ENCODE results near the gene PIGC. TPM values are rescaled to one million over a fixed set of nuclear protein-coding genes. Genes with fewer than 3 reads are reported as not detected.

PIGC gene
- total RNA-seq, 4 donors from 2014 or later, result 23.3 to 26.3 (median 25.8) TPM

- H3K4me1 ChIP-seq, result no peaks in the 10 kb centered on the region
- no peaks in the 10 kb centered on the region for H3K36me3 ChIP-seq
- no peak for ATAC-seq
- H3K9me3 ChIP-seq, result no peaks in the 10 kb centered on the region
- H3K27ac ChIP-seq, result no peak overlapping the region
- H3K4me3 ChIP-seq, result no peak overlapping the region
- no peak for TF ChIP-seq POLR2AphosphoS5 (IDR thresholded peaks at IDR 0.05)
- no peak for TF ChIP-seq POLR2A (IDR thresholded peaks at IDR 0.05)
- no peak for TF ChIP-seq EP300 (IDR thresholded peaks at IDR 0.05)
- TF ChIP-seq, protein P1, sequence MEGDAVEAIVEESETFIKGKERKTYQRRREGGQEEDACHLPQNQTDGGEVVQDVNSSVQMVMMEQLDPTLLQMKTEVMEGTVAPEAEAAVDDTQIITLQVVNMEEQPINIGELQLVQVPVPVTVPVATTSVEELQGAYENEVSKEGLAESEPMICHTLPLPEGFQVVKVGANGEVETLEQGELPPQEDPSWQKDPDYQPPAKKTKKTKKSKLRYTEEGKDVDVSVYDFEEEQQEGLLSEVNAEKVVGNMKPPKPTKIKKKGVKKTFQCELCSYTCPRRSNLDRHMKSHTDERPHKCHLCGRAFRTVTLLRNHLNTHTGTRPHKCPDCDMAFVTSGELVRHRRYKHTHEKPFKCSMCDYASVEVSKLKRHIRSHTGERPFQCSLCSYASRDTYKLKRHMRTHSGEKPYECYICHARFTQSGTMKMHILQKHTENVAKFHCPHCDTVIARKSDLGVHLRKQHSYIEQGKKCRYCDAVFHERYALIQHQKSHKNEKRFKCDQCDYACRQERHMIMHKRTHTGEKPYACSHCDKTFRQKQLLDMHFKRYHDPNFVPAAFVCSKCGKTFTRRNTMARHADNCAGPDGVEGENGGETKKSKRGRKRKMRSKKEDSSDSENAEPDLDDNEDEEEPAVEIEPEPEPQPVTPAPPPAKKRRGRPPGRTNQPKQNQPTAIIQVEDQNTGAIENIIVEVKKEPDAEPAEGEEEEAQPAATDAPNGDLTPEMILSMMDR (IDR thresholded peaks at IDR 0.05), result no peak
- no peaks in the 10 kb centered on the region for H3K27me3 ChIP-seq
- 50 to 83% methylated on average over 1 of the region's 1 CpG for WGBS, 2 donors (ENCODE audit: low coverage in 1 of 2)
Measured at GRCh38 chr1:172460887-172461315, 17.0 kb upstream of the PIGC start.

DNA sequence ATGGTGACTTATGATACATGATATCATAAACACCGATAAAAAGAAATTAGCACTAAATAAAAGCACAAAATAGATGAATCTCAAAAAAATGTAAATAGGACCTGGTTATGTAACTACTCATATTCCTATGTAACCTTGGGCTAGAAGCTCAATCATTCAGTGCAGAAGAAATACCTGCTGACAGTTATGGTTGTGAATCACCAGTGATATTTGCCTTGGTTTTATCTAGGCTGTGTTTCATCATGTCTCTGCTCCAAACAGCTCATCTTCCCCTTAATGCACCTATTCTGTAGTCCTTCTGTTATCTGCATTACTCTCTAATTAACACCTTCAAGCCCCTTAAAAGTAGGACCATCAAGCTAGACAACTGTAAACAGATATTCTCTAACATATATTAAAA lies 16.3 kb upstream of the PIGC start:
- no peaks in the 10 kb centered on the region for H3K9me3 ChIP-seq
- no peak overlapping the region for H3K4me3 ChIP-seq
- WGBS, 2 donors (ENCODE audit: low coverage in 1 of 2), result 89 to 91% methylated on average over 1 of the region's 1 CpG
- no peak for TF ChIP-seq EP300 (IDR thresholded peaks at IDR 0.05)
- no peak for TF ChIP-seq POLR2AphosphoS5 (IDR thresholded peaks at IDR 0.05)
- TF ChIP-seq, protein P1 (IDR thresholded peaks at IDR 0.05), result no peak
- no peak overlapping the region for H3K27ac ChIP-seq
- no peaks in the 10 kb centered on the region for H3K36me3 ChIP-seq
- H3K4me1 ChIP-seq, result no peaks in the 10 kb centered on the region
- no peak for ATAC-seq
- H3K27me3 ChIP-seq, result no peaks in the 10 kb centered on the region

DNA sequence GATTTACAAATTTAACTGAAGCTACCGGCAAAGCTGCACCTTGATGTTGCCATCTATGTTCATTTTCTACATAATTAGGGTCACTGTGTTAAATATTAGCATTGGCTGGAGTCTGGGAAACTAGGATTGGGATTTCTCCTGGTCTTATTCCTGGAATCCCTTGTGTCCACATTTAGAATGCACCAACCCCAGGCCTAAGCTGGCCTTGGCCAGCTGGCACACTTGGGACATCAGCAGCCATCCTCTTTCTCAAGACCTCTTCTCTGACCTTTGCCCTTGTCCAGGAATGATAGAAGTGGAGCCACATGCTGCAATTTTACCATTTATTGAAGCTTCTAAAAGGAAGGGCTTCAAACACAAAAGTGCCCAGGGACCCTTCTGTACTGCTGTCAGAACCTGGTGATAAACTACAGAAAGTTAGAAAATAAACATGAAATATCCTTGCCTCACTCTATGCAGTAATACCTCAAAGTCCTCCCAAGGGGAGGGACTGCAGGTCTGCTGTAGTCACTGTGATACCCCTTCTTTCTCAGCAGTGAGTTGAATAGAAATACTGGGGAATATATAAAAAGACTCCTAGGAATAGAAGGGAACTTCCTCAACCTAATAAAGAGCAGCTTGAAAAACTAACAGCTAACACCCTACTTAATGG lies 13.7 kb upstream of the PIGC start:
- ATAC-seq, result no peak
- Histone ChIP-seq H3K36me3 (no peaks in the 10 kb centered on the region), H3K4me1 (no peaks in the 10 kb centered on the region), H3K27ac (no peak overlapping the region), H3K27me3 (no peaks in the 10 kb centered on the region), H3K9me3 (no peaks in the 10 kb centered on the region), H3K4me3 (no peak overlapping the region)
- 100% methylated on average over 1 of the region's 1 CpG; no CpG with 5 or more reads in 1 of the 2 donors for WGBS, 2 donors (ENCODE audit: low coverage in 1 of 2)
- TF ChIP-seq EP300 (IDR thresholded peaks at IDR 0.05) (no peak), POLR2A (IDR thresholded peaks at IDR 0.05) (no peak), POLR2AphosphoS5 (IDR thresholded peaks at IDR 0.05) (no peak)

GRCh38 chr1:172456344-172456769 lies 12.5 kb upstream of the PIGC start:
- no peak overlapping the region for H3K4me3 ChIP-seq
- H3K4me1 ChIP-seq, result no peaks in the 10 kb centered on the region
- H3K9me3 ChIP-seq, result no peaks in the 10 kb centered on the region
- ATAC-seq, result no peak
- H3K36me3 ChIP-seq, result no peaks in the 10 kb centered on the region
- no peak for TF ChIP-seq EP300 (IDR thresholded peaks at IDR 0.05)
- TF ChIP-seq, protein P1 (IDR thresholded peaks at IDR 0.05), result no peak
- no peak for TF ChIP-seq POLR2A (IDR thresholded peaks at IDR 0.05)
- TF ChIP-seq POLR2AphosphoS5 (IDR thresholded peaks at IDR 0.05), result no peak
- no peaks in the 10 kb centered on the region for H3K27me3 ChIP-seq
- H3K27ac ChIP-seq, result no peak overlapping the region
- WGBS, 2 donors (ENCODE audit: low coverage in 1 of 2), result 87 to 100% methylated on average over 1 to 5 of the region's 5 CpGs

GRCh38 chr1:172455451-172455850 lies 11.6 kb upstream of the PIGC start:
- H3K9me3 ChIP-seq, result no peaks in the 10 kb centered on the region

More at GRCh38 chr1:172455451-172455850, 11.6 kb upstream of the PIGC start:
- TF ChIP-seq, protein P1 (IDR thresholded peaks at IDR 0.05), result no peak
- no peak for TF ChIP-seq EP300 (IDR thresholded peaks at IDR 0.05)
- TF ChIP-seq POLR2A (IDR thresholded peaks at IDR 0.05), result no peak
- no peak for TF ChIP-seq POLR2AphosphoS5 (IDR thresholded peaks at IDR 0.05)
- H3K4me3 ChIP-seq, result no peak overlapping the region
- peaks cover 0 to 1% (median 0%) of the 10 kb centered on the region in 3 donors for H3K4me1 ChIP-seq
- no peak for ATAC-seq
- H3K27me3 ChIP-seq, result no peaks in the 10 kb centered on the region
- H3K27ac ChIP-seq, result no peak overlapping the region
- H3K36me3 ChIP-seq, result no peaks in the 10 kb centered on the region
- 75 to 100% methylated on average over 1 of the region's 1 CpG for WGBS, 2 donors (ENCODE audit: low coverage in 1 of 2)

Data from gastroesophageal sphincter (tissue), 4 donors.